ENCODE measurements around the gene LDLRAD3.

Gene LDLRAD3

DNA sequence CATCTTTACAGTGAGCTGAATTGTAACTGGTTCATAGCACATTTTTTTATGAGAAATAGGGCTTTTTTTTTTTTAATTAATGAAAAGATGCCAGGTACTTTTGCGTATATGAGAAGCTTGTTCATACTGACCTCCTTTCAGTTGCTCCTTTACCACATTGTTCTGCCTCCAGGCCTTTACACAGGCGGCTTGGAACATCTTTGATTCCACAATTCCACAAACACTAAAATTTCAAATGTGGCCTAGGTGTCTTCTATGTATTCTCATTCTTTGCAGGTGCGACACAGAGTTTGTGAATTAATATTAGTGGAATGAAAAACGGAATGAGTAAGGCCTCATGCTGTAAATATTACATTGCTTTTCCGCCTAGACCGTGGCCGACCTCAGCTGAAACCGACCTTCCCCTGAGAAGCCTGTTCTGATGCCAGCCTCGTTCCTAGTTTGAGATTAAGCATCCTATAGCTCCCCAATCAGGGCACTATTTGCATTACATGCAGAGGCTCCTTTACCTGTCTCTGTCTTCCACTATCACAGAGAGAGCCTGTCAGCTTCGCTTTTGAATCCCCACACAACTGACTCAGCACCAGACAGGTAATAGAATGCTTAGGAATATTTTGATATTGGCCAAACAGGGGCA is 125.8 kb downstream of the LDLRAD3 start:
- peak; percentile 58 for DNase-seq (ENCODE audit: extremely low read depth, insufficient read length)
- no peaks in the 10 kb centered on the region; the same call in 1 of the 2 replicates for H3K27me3 ChIP-seq (replicated peaks; ENCODE audit: control insufficient read depth, insufficient read depth, low read length)
- no peak overlapping the region for H3K4me3 ChIP-seq (replicated peaks; ENCODE audit: low read depth, low read length)
- TF ChIP-seq, protein P1, sequence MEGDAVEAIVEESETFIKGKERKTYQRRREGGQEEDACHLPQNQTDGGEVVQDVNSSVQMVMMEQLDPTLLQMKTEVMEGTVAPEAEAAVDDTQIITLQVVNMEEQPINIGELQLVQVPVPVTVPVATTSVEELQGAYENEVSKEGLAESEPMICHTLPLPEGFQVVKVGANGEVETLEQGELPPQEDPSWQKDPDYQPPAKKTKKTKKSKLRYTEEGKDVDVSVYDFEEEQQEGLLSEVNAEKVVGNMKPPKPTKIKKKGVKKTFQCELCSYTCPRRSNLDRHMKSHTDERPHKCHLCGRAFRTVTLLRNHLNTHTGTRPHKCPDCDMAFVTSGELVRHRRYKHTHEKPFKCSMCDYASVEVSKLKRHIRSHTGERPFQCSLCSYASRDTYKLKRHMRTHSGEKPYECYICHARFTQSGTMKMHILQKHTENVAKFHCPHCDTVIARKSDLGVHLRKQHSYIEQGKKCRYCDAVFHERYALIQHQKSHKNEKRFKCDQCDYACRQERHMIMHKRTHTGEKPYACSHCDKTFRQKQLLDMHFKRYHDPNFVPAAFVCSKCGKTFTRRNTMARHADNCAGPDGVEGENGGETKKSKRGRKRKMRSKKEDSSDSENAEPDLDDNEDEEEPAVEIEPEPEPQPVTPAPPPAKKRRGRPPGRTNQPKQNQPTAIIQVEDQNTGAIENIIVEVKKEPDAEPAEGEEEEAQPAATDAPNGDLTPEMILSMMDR (IDR thresholded peaks at IDR 0.05; ENCODE audit: insufficient read depth, low read length, poor library complexity, severe bottlenecking) = no peak
- H3K36me3 ChIP-seq (ENCODE audit: control insufficient read depth, insufficient read depth, low read length) = no peaks in the 10 kb centered on the region

DNA sequence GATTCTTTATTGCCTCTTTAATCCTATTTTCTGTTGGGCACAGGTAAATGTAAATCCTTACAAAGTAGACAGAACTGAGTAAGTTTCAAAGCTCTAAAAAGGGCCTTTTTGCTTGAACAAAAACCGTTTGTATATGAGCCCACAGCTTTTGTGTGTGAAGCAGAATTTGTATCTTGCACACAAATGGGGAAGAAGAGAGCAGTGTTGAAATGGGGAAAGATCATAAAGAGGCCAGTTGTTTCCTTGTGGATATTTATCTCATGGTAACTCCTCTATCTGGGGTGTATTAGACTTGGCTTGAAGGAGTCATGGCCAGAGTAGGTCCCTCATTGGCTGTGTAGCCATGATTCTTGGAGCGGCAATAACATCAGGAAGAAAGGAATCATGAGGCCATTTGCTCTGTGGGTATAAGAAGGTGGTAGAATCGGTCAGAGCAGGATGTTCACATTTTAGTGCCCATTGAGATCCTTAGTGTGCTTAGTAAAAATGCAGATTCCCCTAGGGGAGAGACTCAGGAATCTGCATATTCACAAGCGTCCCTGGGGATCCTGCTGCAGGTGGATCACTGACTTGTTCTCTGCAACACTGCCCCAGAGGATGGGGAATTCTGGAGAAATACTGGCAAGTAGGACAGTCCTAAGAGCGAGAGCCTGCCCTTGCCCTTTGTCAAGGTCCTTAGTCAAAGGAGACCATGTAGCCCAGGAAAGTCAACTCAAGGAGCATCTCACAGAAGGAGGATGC is 126.5 kb downstream of the LDLRAD3 start:
- no peaks in the 10 kb centered on the region for H3K36me3 ChIP-seq (ENCODE audit: control insufficient read depth, insufficient read depth, low read length)
- DNase-seq (ENCODE audit: extremely low read depth, insufficient read length) = no peak
- H3K27me3 ChIP-seq (replicated peaks; ENCODE audit: control insufficient read depth, insufficient read depth, low read length) = no peaks in the 10 kb centered on the region; the same call in 1 of the 2 replicates
- no peak overlapping the region for H3K4me3 ChIP-seq (replicated peaks; ENCODE audit: low read depth, low read length)
- TF ChIP-seq, protein P1 (IDR thresholded peaks at IDR 0.05; ENCODE audit: insufficient read depth, low read length, poor library complexity, severe bottlenecking) = no peak

DNA sequence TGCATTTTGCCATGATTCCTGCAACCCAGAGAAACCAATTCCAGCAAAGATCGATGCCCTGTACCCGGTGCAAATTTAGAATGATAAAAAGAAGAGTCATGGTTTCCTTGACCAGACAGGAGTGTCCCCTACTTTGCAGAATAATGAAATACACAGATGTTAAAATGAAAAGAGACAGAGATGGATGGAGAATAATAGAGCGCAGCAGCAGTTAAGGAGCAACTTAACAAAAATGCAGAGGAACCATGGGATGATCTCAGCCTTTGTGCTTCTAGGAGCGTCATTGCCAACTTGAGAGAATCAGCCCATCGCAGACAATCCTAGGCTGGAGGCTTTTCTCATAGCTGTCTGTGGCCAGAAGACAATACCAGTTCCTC is 127.1 kb downstream of the LDLRAD3 start:
- TF ChIP-seq, protein P1 (IDR thresholded peaks at IDR 0.05; ENCODE audit: insufficient read depth, low read length, poor library complexity, severe bottlenecking) = no peak
- no peaks in the 10 kb centered on the region; the same call in 1 of the 2 replicates for H3K27me3 ChIP-seq (replicated peaks; ENCODE audit: control insufficient read depth, insufficient read depth, low read length)
- DNase-seq (ENCODE audit: extremely low read depth, insufficient read length) = no peak
- H3K36me3 ChIP-seq (ENCODE audit: control insufficient read depth, insufficient read depth, low read length) = no peaks in the 10 kb centered on the region
- H3K4me3 ChIP-seq (replicated peaks; ENCODE audit: low read depth, low read length) = no peak overlapping the region

DNA sequence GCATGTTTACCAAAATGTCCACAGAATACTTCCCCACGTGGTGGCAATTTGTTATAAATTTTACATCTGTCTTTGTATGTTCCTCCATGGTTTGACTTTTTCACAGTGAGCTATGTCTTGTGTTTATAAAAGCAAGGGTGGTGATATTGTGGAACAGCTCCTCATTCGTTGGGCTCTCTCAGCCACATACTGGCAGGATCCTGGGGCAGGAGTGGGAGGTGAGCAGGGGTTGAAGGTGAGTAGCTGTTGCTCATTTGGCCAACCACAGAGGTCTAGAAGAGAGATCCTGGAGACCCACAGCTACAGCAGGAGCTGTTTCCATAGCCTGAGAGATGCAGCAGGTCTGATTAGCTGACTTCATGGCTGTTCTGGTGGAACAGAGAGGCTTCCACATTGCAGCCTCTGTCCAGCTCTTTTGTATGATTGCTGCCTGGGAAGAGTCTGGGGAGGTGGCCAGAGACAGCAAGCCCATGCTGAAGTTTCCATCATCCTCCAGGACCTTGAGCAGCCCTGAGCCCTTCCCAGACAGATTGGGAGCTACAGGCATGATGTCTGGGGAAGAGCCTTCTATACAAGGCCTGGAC is 128.1 kb downstream of the LDLRAD3 start:
- no peak overlapping the region for H3K4me3 ChIP-seq (replicated peaks; ENCODE audit: low read depth, low read length)
- TF ChIP-seq, protein P1 (IDR thresholded peaks at IDR 0.05; ENCODE audit: insufficient read depth, low read length, poor library complexity, severe bottlenecking) = no peak
- DNase-seq (ENCODE audit: extremely low read depth, insufficient read length) = no peak
- no peaks in the 10 kb centered on the region; the same call in 1 of the 2 replicates for H3K27me3 ChIP-seq (replicated peaks; ENCODE audit: control insufficient read depth, insufficient read depth, low read length)
- no peaks in the 10 kb centered on the region for H3K36me3 ChIP-seq (ENCODE audit: control insufficient read depth, insufficient read depth, low read length)

DNA sequence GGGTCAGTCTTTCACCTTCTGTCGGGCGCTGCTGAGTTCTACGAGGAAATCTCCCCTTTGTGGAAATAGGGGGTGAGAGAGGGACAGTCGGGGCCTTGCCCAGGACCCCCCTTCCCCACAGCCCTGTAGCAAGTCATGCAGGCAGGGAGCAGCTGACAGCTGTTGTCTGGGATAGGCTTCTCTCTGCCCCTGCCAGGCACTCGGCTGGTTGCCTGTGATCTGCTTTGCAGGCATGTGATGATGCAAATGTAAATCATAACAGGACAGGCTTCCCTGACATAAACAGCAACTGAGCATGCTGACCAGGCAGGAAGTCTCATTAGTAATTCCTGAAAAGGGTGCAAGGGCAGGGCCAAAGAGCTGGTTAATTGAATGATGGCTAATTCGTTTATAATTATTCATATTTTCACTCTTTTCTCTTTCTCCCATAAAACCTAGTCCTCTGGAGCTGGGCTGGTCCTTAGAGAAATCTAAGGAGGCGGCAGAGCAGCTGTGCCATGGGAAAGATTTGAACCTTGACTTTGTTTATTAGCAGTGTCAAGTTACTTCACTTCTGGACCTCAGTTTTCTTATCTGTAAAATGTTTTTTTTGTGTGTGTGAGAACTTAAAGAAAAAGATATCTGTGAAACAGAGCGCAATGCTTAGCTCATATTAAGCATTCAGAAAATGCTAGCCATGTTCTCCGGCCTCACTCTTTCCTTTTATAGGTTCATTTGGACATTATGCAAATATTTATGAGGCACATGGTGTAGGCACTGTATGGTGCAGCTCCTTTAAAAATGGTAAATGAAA is 129.7 kb downstream of the LDLRAD3 start:
- TF ChIP-seq, protein P1 (IDR thresholded peaks at IDR 0.05; ENCODE audit: insufficient read depth, low read length, poor library complexity, severe bottlenecking) = no peak
- no peak overlapping the region for H3K4me3 ChIP-seq (replicated peaks; ENCODE audit: low read depth, low read length)
- H3K27me3 ChIP-seq (replicated peaks; ENCODE audit: control insufficient read depth, insufficient read depth, low read length) = no peaks in the 10 kb centered on the region; the same call in 1 of the 2 replicates
- no peak for DNase-seq (ENCODE audit: extremely low read depth, insufficient read length)
- H3K36me3 ChIP-seq (ENCODE audit: control insufficient read depth, insufficient read depth, low read length) = no peaks in the 10 kb centered on the region

All from GM06990 (cell line).